K562 (cell line): ENCODE data around the gene ZNF565. TPM values are rescaled to one million over a fixed set of nuclear protein-coding genes. Genes with fewer than 3 reads are reported as not detected.

Source experiments
- ILF3 ChIP-seq: fragments of 450-650 bp; IDR thresholded peaks from 2 replicates; pipeline ENCODE4 v1.6.1; 2018; ENCODE audit warnings: antibody characterized with exemption, mild to moderate bottlenecking, moderate library complexity, borderline replicate concordance
- ILK ChIP-seq: fragments of 450-650 bp; IDR thresholded peaks from 2 replicates; pipeline ENCODE4 v1.6.1; 2016; ENCODE audit warnings: missing genetic modification characterization, low read depth, mild to moderate bottlenecking, missing compliant biosample characterization, moderate library complexity, borderline replicate concordance
- NELFE ChIP-seq: IDR thresholded peaks from 2 replicates; pipeline ENCODE4 v1.6.1; 2011; ENCODE audit warnings: mild to moderate bottlenecking; ENCODE audit not compliant: insufficient read depth, insufficient read length
- NFRKB ChIP-seq: fragments of 450-650 bp; IDR thresholded peaks from 2 replicates; pipeline ENCODE4 v1.6.1; 2016; ENCODE audit warnings: low read depth
- RBM34 ChIP-seq: fragments of 200-400 bp; formaldehyde crosslinking; IDR thresholded peaks from 2 replicates; pipeline ENCODE4 v1.6.1; 2018; ENCODE audit warnings: low read length, borderline replicate concordance; ENCODE audit not compliant: insufficient read depth
- THAP7 ChIP-seq: fragments of 250-450 bp; sonication (Bioruptor Pico); IDR thresholded peaks from 2 replicates; pipeline ENCODE4 v1.5.0; 2021
- VEZF1 ChIP-seq: fragments of 200-800 bp; sonication (Bioruptor generic); IDR thresholded peaks from 2 replicates; pipeline ENCODE4 v1.6.1; 2017; ENCODE audit warnings: missing genetic modification characterization, missing compliant biosample characterization
- ZBTB40 ChIP-seq, 2 experiments: fragments of 450-650 bp in 1 of 2; sonication (generic) in 1 of 2; formaldehyde crosslinking in 1 of 2; IDR thresholded peaks; 2 replicates each; pipeline versions ENCODE4 v1.7.1 to v1.9.0; 2016 to 2022; ENCODE audit warnings: inconsistent platforms in 1 of 2, mild to moderate bottlenecking in 1 of 2, missing genetic modification reagents in 1 of 2
- ZNF23 ChIP-seq: fragments of 250-450 bp; sonication (Bioruptor Pico); IDR thresholded peaks from 2 replicates; pipeline ENCODE4 v1.4.0; 2020; ENCODE audit warnings: mild to moderate bottlenecking
- ZNF551 ChIP-seq: fragments of 250-450 bp; sonication (Bioruptor Pico); IDR thresholded peaks from 2 replicates; pipeline ENCODE4 v1.5.0; 2021; ENCODE audit warnings: mild to moderate bottlenecking, moderate library complexity
- ZNF589 ChIP-seq: fragments of 200-800 bp; sonication (Bioruptor generic); IDR thresholded peaks from 2 replicates; pipeline ENCODE4 v1.6.1; 2016; ENCODE audit warnings: low read depth, missing genetic modification characterization, missing compliant biosample characterization
- ZNF830 ChIP-seq: fragments of 250-450 bp; sonication (Bioruptor Pico); IDR thresholded peaks from 2 replicates; pipeline ENCODE4 v1.5.0; 2021; ENCODE audit warnings: mild to moderate bottlenecking
- polyA plus RNA-seq, 8 experiments: library from polyadenylated mRNA; depleted of rRNA in 4 of 8; stranded (reverse) in 5 of 8; unstranded in 3 of 8; fragments of >200 nt; fragmentation: Nextera tagmentation in 2 of 8; fragmentation: Illumina TruSeq in 1 of 8; extraction: Ambion mirVana in 2 of 8; extraction: Trizol in 1 of 8; gene quantifications; 2 replicates each; pipeline versions ENCODE4 v1.2.1 to v1.2.3, GENCODE V29; 2011 to 2014; ENCODE audit warnings: inconsistent platforms in 1 of 8, missing spikeins in 1 of 8
- total RNA-seq, 7 experiments: library from RNA; depleted of rRNA in 6 of 7; stranded (reverse); fragments of >200 nt in 6 of 7; fragmentation: Illumina TruSeq in 2 of 7; extraction: Trizol in 2 of 7; gene quantifications; 2 replicates each; pipeline versions ENCODE4 v1.2.1 to v1.2.3, GENCODE V29; 2011 to 2021; ENCODE audit warnings: low replicate concordance in 1 of 7

Gene ZNF565
- total and polyA plus RNA-seq, 9 of the 15 experiments (the other 6 are each of a cell fraction or from before 2014, with no cell fraction given): 1.3 to 3.2 (median 2.6) TPM

GRCh38 chr19:36139473-36140303 is 74.8 kb downstream of the ZNF565 start, which contains the start of gene CAPNS1 (continued):
- TF ChIP-seq ZBTB40 (IDR thresholded peaks at IDR 0.05) (0 out of 2 replicates have a peak, but pooled peaks have one; percentile 53), ZBTB40 (CRISPR knock-in tag; IDR thresholded peaks at IDR 0.05) (no peak), THAP7 (no peak), ZNF551 (no peak), NELFE (no peak), ZNF589 (no peak), ZNF830 (CRISPR knock-in tag) (no peak; the same call in 1 of the 2 replicates), ILK (tag) (no peak), VEZF1 (CRISPR knock-in tag) (peak; percentile 86), NFRKB (no peak), RBM34 (no peak), ZNF23 (CRISPR knock-in tag) (no peak), ILF3 (peak; percentile 53; the same call in 1 of the 2 replicates)
